ENCODE data around the gene DEXI. TPM values are rescaled to one million over a fixed set of nuclear protein-coding genes. Genes with fewer than 3 reads are reported as not detected.
"Not testable (repeated sequence)": the region's sequence is repeated elsewhere in the genome, so short reads cannot be mapped to it uniquely, and the experiment has no call there.

DEXI gene
- total and polyA plus RNA-seq, 3 experiments from 2014 or later: 31.0 to 58.9 (median 31.6) TPM

DNA sequence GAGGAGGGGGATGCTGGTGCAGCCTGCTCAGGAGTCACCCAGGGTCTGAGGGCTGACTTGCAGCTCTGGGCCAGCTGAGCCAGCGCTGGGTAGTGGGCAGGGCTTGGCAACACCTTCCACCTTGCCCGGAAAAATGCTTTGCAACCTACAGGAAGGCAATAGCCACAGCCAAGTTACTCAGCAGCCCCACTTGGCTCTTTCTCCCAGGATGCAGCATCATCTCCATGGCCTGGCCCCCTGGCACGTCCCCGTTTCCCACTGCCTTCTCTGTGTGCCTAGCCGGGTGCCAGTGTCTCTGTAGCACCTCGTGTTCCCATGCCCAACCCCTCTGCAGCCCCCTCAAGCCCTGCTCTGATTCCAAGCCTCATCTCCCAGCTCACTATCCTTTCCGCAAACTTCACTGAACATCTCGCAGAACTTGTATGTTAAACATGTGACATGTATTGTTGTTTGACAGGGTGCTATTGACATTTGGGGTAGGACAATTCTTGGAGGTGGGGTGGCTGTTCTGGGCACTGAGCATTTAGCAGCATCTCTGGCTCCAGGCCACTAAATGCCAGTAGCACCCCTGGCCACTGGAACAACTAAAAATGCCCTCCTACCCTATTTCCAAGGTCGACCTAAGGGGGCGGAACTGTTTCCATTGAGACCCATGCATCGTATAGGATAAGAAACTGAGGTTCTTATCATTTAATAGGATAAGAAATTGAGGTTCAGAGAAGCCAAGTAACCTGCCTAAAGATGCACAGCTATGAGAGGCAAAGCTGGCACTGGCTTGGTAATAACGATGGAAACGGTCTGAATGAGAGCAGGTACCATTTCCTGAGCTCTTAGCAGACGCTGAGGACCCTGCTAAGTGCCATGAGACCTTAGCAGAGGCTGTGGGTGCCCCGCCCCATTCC, 12.2 kb downstream of the DEXI start:
- ChIA-PET POLR2A (no interaction called here), CTCF (no interaction called here)
- Mint-ChIP-seq H3K9me3 (no peaks in the 10 kb centered on the region), H3K4me3 (no peak overlapping the region), H3K27me3 (no peaks in the 10 kb centered on the region), H3K4me1 (peaks cover 24 to 44% (median 26%) of the 10 kb centered on the region in 3 donors), H3K27ac (peak overlapping the region in 3 of 8 donors; percentile 47 to 70 (median 47)), H3K36me3 (peaks cover 9 to 81% (median 14%) of the 10 kb centered on the region in 3 donors)
- Histone ChIP-seq H3K36me3 (ENCODE audit: insufficient read depth, low read length) (peaks cover 18% of the 10 kb centered on the region), H3K27me3 (ENCODE audit: insufficient read depth, low read length, poor library complexity, severe bottlenecking) (no peaks in the 10 kb centered on the region), H3K27ac (ENCODE audit: low read depth, low read length) (no peak overlapping the region), H3K9me3 (ENCODE audit: low read length) (no peaks in the 10 kb centered on the region), H3K4me3 (ENCODE audit: low read length) (no peak overlapping the region), H3K4me1 (ENCODE audit: insufficient read depth, low read length) (peaks cover 7% of the 10 kb centered on the region)
- DNase-seq: no peak

GRCh38 chr16:10929097-10929496, 13.2 kb downstream of the DEXI start:
- H3K27me3 Mint-ChIP-seq; POLR2A ChIA-PET; H3K4me1 ChIP-seq (ENCODE audit: insufficient read depth, low read length); H3K27ac Mint-ChIP-seq; H3K9me3 ChIP-seq (ENCODE audit: low read length); H3K27ac ChIP-seq (ENCODE audit: low read depth, low read length); H3K4me3 ChIP-seq (ENCODE audit: low read length); H3K9me3 Mint-ChIP-seq; H3K27me3 ChIP-seq (ENCODE audit: insufficient read depth, low read length, poor library complexity, severe bottlenecking); DNase-seq; CTCF ChIA-PET; H3K4me3 Mint-ChIP-seq: not testable (repeated sequence)
- peaks cover 18% of the 10 kb centered on the region for H3K36me3 ChIP-seq (ENCODE audit: insufficient read depth, low read length)
- peaks cover 14 to 34% (median 21%) of the 10 kb centered on the region in 3 donors for H3K4me1 Mint-ChIP-seq
- H3K36me3 Mint-ChIP-seq: peaks cover 9 to 85% (median 14%) of the 10 kb centered on the region in 3 donors

- Mint-ChIP-seq H3K4me3 (no peak overlapping the region), H3K4me1 (peaks cover 0 to 21% (median 10%) of the 10 kb centered on the region in 3 donors), H3K27me3 (no peaks in the 10 kb centered on the region), H3K9me3 (no peaks in the 10 kb centered on the region), H3K27ac (peak overlapping the region in 1 of 8 donors; percentile 50), H3K36me3 (peaks cover 9 to 82% (median 17%) of the 10 kb centered on the region in 3 donors)
- ChIA-PET POLR2A (no interaction called here), CTCF (interaction anchor here (1.0 to 1.1 kb wide), 2 partner anchors 9 to 329 kb away, joined by 3 read pairs; partner anchors contain the start of gene SOCS1)
- Histone ChIP-seq H3K9me3 (ENCODE audit: low read length) (no peaks in the 10 kb centered on the region), H3K4me1 (ENCODE audit: insufficient read depth, low read length) (no peaks in the 10 kb centered on the region), H3K36me3 (ENCODE audit: insufficient read depth, low read length) (peaks cover 18% of the 10 kb centered on the region), H3K27me3 (ENCODE audit: insufficient read depth, low read length, poor library complexity, severe bottlenecking) (no peaks in the 10 kb centered on the region), H3K4me3 (ENCODE audit: low read length) (no peak overlapping the region), H3K27ac (ENCODE audit: low read depth, low read length) (no peak overlapping the region)
- DNase-seq: no peak
These were observed 14.7 kb downstream of the DEXI start for GRCh38 chr16:10927497-10928112.

DNA sequence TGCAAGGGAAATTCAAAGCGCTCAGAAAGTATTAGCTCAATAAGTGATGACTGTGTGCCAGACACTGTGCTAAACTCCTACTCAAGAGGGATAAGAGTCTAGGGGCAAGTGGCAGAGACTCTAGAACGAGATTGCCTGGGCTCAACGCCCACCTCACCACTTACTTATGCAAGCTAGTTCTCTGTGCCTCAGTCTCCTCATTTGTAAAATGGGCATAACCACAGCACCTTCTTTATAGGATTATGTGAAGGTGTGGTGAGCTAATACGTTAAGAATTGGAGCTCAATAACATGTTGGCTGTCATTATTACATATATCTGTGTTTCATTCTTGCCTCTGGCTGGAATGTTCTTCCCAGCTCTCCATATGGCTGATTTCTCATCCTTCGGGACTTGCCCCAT, 15.4 kb downstream of the DEXI start:
- Histone ChIP-seq H3K4me1 (ENCODE audit: insufficient read depth, low read length) (no peaks in the 10 kb centered on the region), H3K27me3 (ENCODE audit: insufficient read depth, low read length, poor library complexity, severe bottlenecking) (no peaks in the 10 kb centered on the region), H3K9me3 (ENCODE audit: low read length) (no peaks in the 10 kb centered on the region), H3K4me3 (ENCODE audit: low read length) (no peak overlapping the region), H3K27ac (ENCODE audit: low read depth, low read length) (no peak overlapping the region), H3K36me3 (ENCODE audit: insufficient read depth, low read length) (peaks cover 18% of the 10 kb centered on the region)
- H3K9me3 Mint-ChIP-seq: no peaks in the 10 kb centered on the region
- peaks cover 0 to 18% (median 10%) of the 10 kb centered on the region in 3 donors for H3K4me1 Mint-ChIP-seq
- no peak overlapping the region for H3K27ac Mint-ChIP-seq
- DNase-seq: no peak
- no peaks in the 10 kb centered on the region for H3K27me3 Mint-ChIP-seq
- H3K36me3 Mint-ChIP-seq: peaks cover 9 to 81% (median 17%) of the 10 kb centered on the region in 3 donors
- ChIA-PET POLR2A (no interaction called here), CTCF (interaction anchor here (1.0 to 1.1 kb wide), 4 partner anchors 8 to 329 kb away, joined by 3 to 4 read pairs (median 3); partner anchors contain the start of gene SOCS1)
- H3K4me3 Mint-ChIP-seq: no peak overlapping the region

DNA sequence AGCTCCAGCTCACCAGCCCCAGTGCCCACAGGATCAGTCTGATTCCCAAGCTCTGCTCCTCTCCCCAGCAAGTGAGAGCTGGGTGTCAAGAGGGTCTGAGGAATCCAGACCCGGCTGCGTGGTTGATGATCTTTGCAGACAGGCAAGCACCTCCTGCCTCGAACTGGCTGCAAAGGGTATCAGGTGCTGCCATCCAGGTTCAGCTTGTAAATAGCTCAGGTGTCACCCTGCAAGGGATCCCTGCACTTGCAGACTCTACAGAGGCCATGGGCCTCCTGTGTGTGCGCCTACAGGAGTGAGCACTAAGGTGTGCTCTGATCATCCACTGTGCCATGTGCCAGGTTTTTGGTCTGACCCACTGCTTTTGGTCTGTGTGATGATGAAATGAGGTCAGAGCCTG, 16.2 kb downstream of the DEXI start:
- no peaks in the 10 kb centered on the region for H3K27me3 Mint-ChIP-seq
- no peak overlapping the region for H3K27ac Mint-ChIP-seq
- Histone ChIP-seq H3K27ac (ENCODE audit: low read depth, low read length) (no peak overlapping the region), H3K9me3 (ENCODE audit: low read length) (no peaks in the 10 kb centered on the region), H3K27me3 (ENCODE audit: insufficient read depth, low read length, poor library complexity, severe bottlenecking) (no peaks in the 10 kb centered on the region), H3K4me3 (ENCODE audit: low read length) (no peak overlapping the region), H3K4me1 (ENCODE audit: insufficient read depth, low read length) (no peaks in the 10 kb centered on the region), H3K36me3 (ENCODE audit: insufficient read depth, low read length) (peaks cover 18% of the 10 kb centered on the region)
- POLR2A ChIA-PET: no interaction called here
- peaks cover 0 to 14% (median 6%) of the 10 kb centered on the region in 3 donors for H3K4me1 Mint-ChIP-seq
- H3K36me3 Mint-ChIP-seq: peaks cover 9 to 77% (median 17%) of the 10 kb centered on the region in 3 donors
- H3K4me3 Mint-ChIP-seq: no peak overlapping the region
- CTCF ChIA-PET: interaction anchor here (1.0 to 1.5 kb wide), 3 partner anchors 9 to 38 kb away, joined by 3 to 4 read pairs (median 3); no protein-coding TSS in a partner anchor
- no peak for DNase-seq
- H3K9me3 Mint-ChIP-seq: no peaks in the 10 kb centered on the region

- H3K27me3 Mint-ChIP-seq; H3K4me1 Mint-ChIP-seq; POLR2A ChIA-PET; H3K4me1 ChIP-seq (ENCODE audit: insufficient read depth, low read length); H3K4me3 ChIP-seq (ENCODE audit: low read length); H3K4me3 Mint-ChIP-seq; H3K9me3 Mint-ChIP-seq; DNase-seq; H3K27ac ChIP-seq (ENCODE audit: low read depth, low read length); H3K9me3 ChIP-seq (ENCODE audit: low read length); H3K27me3 ChIP-seq (ENCODE audit: insufficient read depth, low read length, poor library complexity, severe bottlenecking): not testable (repeated sequence)
- CTCF ChIA-PET: interaction anchor here (1.2 to 1.5 kb wide), 2 partner anchors 18 to 39 kb away, joined by 3 read pairs; partner anchors contain the start of gene DEXI
- Mint-ChIP-seq H3K36me3 (peaks cover 9 to 70% (median 17%) of the 10 kb centered on the region in 3 donors), H3K27ac (peak overlapping the region in 2 of 8 donors; percentile 29 to 48)
- H3K36me3 ChIP-seq (ENCODE audit: insufficient read depth, low read length): peaks cover 15% of the 10 kb centered on the region
These were observed 17.0 kb downstream of the DEXI start for GRCh38 chr16:10925285-10925684.

GRCh38 chr16:10923650-10924214, 18.5 kb downstream of the DEXI start:
- Mint-ChIP-seq H3K27ac (peak overlapping the region in 1 of 8 donors; percentile 87), H3K4me1 (peaks cover 2 to 4% (median 2%) of the 10 kb centered on the region in 3 donors), H3K9me3 (no peaks in the 10 kb centered on the region), H3K36me3 (peaks cover 9 to 58% (median 15%) of the 10 kb centered on the region in 3 donors), H3K4me3 (no peak overlapping the region), H3K27me3 (no peaks in the 10 kb centered on the region)
- peaks cover 12% of the 10 kb centered on the region for H3K36me3 ChIP-seq (ENCODE audit: insufficient read depth, low read length)
- POLR2A ChIA-PET: no interaction called here
- peaks cover under 1% of the 10 kb centered on the region for H3K4me1 ChIP-seq (ENCODE audit: insufficient read depth, low read length)
- DNase-seq: no peak
- no peaks in the 10 kb centered on the region for H3K27me3 ChIP-seq (ENCODE audit: insufficient read depth, low read length, poor library complexity, severe bottlenecking)
- CTCF ChIA-PET: interaction anchor here (1.0 to 1.6 kb wide), 2 partner anchors 9 to 47 kb away, joined by 3 read pairs; partner anchors contain the start of gene CIITA
- no peak overlapping the region for H3K27ac ChIP-seq (ENCODE audit: low read depth, low read length)
- H3K4me3 ChIP-seq (ENCODE audit: low read length): no peak overlapping the region
- H3K9me3 ChIP-seq (ENCODE audit: low read length): no peaks in the 10 kb centered on the region
